Upper lobe of left lung (tissue), 6 donors: Measurements from ENCODE around the gene FHIT. TPM values are rescaled to one million over a fixed set of nuclear protein-coding genes. Genes with fewer than 3 reads are reported as not detected.

Experiments
- ATAC-seq, 2 donors: fragments of 200-7000 bp; cut with Tn5 transposase; one replicate each; pipeline ENCODE4 v1.9.1; 2022; ENCODE audit warnings: mild to moderate bottlenecking in 2 of 2, moderate library complexity in 2 of 2; ENCODE audit not compliant: low FRiP score in 2 of 2
- DNase-seq, 2 donors: peaks; one replicate each; pipeline ENCODE4 v3.0.0-alpha.2; 2019 to 2020
- H3K27ac ChIP-seq, 4 donors: fragments of 200-600 bp; sonication (generic); one replicate each; pipeline ENCODE4 v1.5.1; 2016 to 2019
- H3K27me3 ChIP-seq, 4 donors: fragments of 200-600 bp; sonication (generic); one replicate each; pipeline ENCODE4 v1.5.1; 2017 to 2019
- H3K36me3 ChIP-seq, 4 donors: fragments of 200-600 bp; sonication (generic); one replicate each; pipeline ENCODE4 v1.5.1; 2016 to 2019
- H3K4me1 ChIP-seq, 4 donors: fragments of 200-600 bp; sonication (generic); one replicate each; pipeline ENCODE4 v1.5.1; 2018 to 2019
- H3K4me3 ChIP-seq, 4 donors: fragments of 200-600 bp; sonication (generic); one replicate each; pipeline ENCODE4 v1.5.1; 2017 to 2019; ENCODE audit warnings: mild to moderate bottlenecking in 2 of 4, moderate library complexity in 1 of 4
- H3K9me3 ChIP-seq, 4 donors: fragments of 200-600 bp; sonication (generic); one replicate each; pipeline ENCODE4 v1.5.1; 2018 to 2019
- EP300 ChIP-seq, 4 donors: sonication (generic); formaldehyde crosslinking; IDR thresholded peaks; one replicate each; pipeline ENCODE4 v1.5.1; 2017; ENCODE audit warnings: antibody characterized with exemption in 4 of 4, control low read depth in 2 of 4
- POLR2A ChIP-seq, 4 donors: fragments of 450-650 bp; IDR thresholded peaks; one replicate each; pipeline ENCODE4 v1.5.1; 2016 to 2017; ENCODE audit warnings: antibody characterized with exemption in 4 of 4, mild to moderate bottlenecking in 2 of 4
- POLR2AphosphoS5 ChIP-seq, 2 donors: sonication (generic); formaldehyde crosslinking; IDR thresholded peaks; one replicate each; pipeline ENCODE4 v1.5.1; 2017; ENCODE audit warnings: antibody characterized with exemption in 2 of 2
- WGBS, 2 donors: methylation state at CpG; one replicate each; pipeline ENCODE4 v1.1.5; 2017 to 2018; 5-methylcytosine and 5-hydroxymethylcytosine counted together
- total RNA-seq, 6 donors: library from RNA; depleted of rRNA in 4 of 6; stranded (reverse); fragments of >200 nt in 4 of 6; gene quantifications; one replicate each; pipeline versions ENCODE4 v1.1.0 to v1.2.1, GENCODE V29; 2016 to 2021
- TF ChIP-seq, protein P1 (sequence below), 6 experiments: fragments of 450-650 bp in 4 of 6; fragments of 200-600 bp in 2 of 6; sonication (generic) in 2 of 6; IDR thresholded peaks; one replicate each; pipeline ENCODE4 v1.5.1; 2016 to 2019; ENCODE audit warnings: antibody characterized with exemption in 6 of 6
- donor health status: DM: no; HTN: no; CAD: no; lungs with moderate emphysema.
- donor health status: DM: no; HTN: yes; CAD: no; lungs with severe emphysema.

The FHIT gene
- total RNA-seq, 6 donors from 2014 or later: 6.8 to 56.6 (median 11.1) TPM

DNA sequence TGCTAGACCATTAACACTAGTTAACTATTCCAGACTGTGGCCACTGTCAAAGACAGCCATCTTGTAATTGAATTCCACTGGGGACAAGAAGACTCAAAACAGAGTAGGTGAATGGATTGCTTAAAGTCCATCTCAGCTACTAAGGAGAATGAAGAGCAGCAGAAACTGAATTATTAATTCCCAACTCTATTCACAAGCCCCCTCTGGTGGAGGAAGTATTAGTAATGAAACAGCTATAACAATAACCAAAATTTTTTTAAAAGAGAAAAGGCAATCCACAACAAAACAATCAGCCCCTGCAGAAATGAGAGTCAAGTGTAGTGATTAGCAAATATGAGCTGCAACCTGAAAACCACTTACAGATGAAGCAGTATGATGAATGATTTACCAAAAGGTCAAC is 302.8 kb downstream of the FHIT start:
- no peaks in the 10 kb centered on the region for H3K36me3 ChIP-seq
- H3K4me1 ChIP-seq: no peaks in the 10 kb centered on the region
- H3K27ac ChIP-seq: no peak overlapping the region
- no peaks in the 10 kb centered on the region for H3K9me3 ChIP-seq
- H3K27me3 ChIP-seq: no peaks in the 10 kb centered on the region
- ATAC-seq (no peak), DNase-seq (no peak)
- TF ChIP-seq POLR2A (IDR thresholded peaks at IDR 0.05): no peak
- TF ChIP-seq, protein P1, sequence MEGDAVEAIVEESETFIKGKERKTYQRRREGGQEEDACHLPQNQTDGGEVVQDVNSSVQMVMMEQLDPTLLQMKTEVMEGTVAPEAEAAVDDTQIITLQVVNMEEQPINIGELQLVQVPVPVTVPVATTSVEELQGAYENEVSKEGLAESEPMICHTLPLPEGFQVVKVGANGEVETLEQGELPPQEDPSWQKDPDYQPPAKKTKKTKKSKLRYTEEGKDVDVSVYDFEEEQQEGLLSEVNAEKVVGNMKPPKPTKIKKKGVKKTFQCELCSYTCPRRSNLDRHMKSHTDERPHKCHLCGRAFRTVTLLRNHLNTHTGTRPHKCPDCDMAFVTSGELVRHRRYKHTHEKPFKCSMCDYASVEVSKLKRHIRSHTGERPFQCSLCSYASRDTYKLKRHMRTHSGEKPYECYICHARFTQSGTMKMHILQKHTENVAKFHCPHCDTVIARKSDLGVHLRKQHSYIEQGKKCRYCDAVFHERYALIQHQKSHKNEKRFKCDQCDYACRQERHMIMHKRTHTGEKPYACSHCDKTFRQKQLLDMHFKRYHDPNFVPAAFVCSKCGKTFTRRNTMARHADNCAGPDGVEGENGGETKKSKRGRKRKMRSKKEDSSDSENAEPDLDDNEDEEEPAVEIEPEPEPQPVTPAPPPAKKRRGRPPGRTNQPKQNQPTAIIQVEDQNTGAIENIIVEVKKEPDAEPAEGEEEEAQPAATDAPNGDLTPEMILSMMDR (IDR thresholded peaks at IDR 0.05): peak in 2 of 6 experiments; percentile 12 to 24
- H3K4me3 ChIP-seq: no peak overlapping the region

DNA sequence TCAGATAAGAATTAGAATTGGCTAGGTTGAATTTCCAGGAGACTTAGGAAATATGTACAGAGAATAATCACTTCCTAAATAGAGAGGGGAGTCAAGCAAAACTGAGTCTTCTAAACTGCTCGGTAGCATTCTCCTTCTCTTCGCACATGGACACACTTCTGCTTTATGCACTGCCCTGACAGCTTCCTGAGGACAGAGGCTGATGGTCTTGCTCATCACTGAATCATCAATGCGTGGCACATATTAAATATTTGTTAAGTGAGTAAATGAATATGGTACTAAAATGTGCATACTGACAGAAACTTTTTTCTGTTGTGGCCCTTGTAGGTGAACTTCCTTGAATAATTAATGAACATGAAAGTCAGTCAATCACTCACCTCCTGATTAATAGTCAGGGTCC is 315.5 kb downstream of the FHIT start:
- Histone ChIP-seq H3K4me3 (no peak overlapping the region), H3K27ac (no peak overlapping the region), H3K9me3 (no peaks in the 10 kb centered on the region), H3K27me3 (no peaks in the 10 kb centered on the region), H3K4me1 (no peaks in the 10 kb centered on the region), H3K36me3 (no peaks in the 10 kb centered on the region)
- DNase-seq (no peak), ATAC-seq (no peak)
- 78 to 84% methylated on average over 3 of the region's 3 CpGs for WGBS, 2 donors
- TF ChIP-seq EP300 (IDR thresholded peaks at IDR 0.05): no peak
- TF ChIP-seq, protein P1 (IDR thresholded peaks at IDR 0.05): no peak
- no peak for TF ChIP-seq POLR2AphosphoS5 (IDR thresholded peaks at IDR 0.05)
- TF ChIP-seq POLR2A (IDR thresholded peaks at IDR 0.05): no peak

DNA sequence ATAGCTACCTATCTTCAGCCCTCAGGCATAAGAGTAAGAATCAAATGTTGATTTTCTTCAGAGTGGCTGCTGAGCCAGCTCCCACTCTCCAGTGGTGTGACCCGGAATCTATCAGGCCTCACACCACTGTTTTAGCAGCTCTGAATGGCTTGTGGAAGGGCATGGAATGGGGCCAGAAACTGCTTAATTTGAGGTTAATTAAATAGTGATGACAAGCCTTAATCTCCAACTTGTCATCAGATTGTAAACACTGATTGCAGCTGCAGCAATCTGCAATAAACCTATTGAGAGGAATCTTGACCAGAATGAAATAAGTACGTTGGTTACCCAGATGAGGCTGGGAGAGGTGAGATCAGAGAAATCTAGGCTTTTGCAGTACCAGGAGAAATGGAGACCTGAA is 317.4 kb downstream of the FHIT start:
- DNase-seq: no peak
- Histone ChIP-seq H3K36me3 (no peaks in the 10 kb centered on the region), H3K4me3 (no peak overlapping the region), H3K4me1 (no peaks in the 10 kb centered on the region), H3K27me3 (no peaks in the 10 kb centered on the region), H3K27ac (no peak overlapping the region), H3K9me3 (no peaks in the 10 kb centered on the region)
- WGBS, 2 donors: 66 to 79% methylated on average over 2 of the region's 2 CpGs
- no peak for ATAC-seq
- TF ChIP-seq EP300 (IDR thresholded peaks at IDR 0.05) (no peak), POLR2A (IDR thresholded peaks at IDR 0.05) (no peak), POLR2AphosphoS5 (IDR thresholded peaks at IDR 0.05) (no peak)
- TF ChIP-seq, protein P1 (IDR thresholded peaks at IDR 0.05): no peak

DNA sequence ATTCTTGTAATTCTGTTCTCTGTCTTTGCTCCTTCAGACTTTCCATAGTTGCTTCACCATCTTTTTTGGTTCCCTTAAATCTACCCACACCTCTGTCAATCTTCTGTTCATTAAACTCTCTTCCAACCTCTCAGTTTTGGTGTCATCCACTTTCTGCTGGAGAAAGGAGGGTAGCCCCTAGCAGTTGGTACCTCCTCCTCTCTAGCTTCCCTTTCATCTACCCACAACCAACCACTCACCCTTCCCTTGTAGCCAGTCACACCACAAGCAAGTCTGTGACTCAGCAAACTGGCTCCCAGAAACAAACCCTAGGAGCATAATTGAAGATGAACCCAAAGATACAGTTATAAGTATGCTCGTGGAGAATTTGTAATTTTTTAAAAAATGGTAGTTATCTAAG is 318.6 kb downstream of the FHIT start:
- Histone ChIP-seq H3K27ac (no peak overlapping the region), H3K36me3 (no peaks in the 10 kb centered on the region), H3K4me1 (no peaks in the 10 kb centered on the region), H3K27me3 (no peaks in the 10 kb centered on the region), H3K9me3 (no peaks in the 10 kb centered on the region), H3K4me3 (no peak overlapping the region)
- TF ChIP-seq POLR2AphosphoS5 (IDR thresholded peaks at IDR 0.05) (no peak), POLR2A (IDR thresholded peaks at IDR 0.05) (no peak)
- TF ChIP-seq, protein P1 (IDR thresholded peaks at IDR 0.05): no peak
- DNase-seq: no peak
- 67 to 74% methylated on average over 1 of the region's 1 CpG for WGBS, 2 donors
- ATAC-seq: no peak

DNA sequence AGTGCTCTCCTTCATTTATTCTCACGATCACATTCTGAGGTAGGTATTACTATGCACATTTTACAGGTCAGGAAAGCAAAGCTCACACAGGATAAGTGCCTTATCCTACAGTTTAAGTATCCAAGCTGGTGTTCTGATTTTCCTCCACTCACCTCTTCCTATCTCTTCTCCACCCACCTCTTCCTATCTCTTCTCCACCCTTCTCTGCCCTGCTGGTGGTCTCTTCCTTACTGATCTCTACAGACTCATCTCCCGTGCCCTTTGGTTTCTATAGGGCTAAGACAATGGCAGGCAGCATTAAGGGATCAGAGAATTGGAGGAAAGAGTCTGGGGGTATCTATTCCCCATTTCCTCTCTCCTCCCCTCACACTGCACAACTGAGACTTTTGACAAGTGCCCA is 319.1 kb downstream of the FHIT start:
- Histone ChIP-seq H3K4me3 (no peak overlapping the region), H3K9me3 (no peaks in the 10 kb centered on the region), H3K36me3 (no peaks in the 10 kb centered on the region), H3K4me1 (no peaks in the 10 kb centered on the region), H3K27ac (no peak overlapping the region), H3K27me3 (no peaks in the 10 kb centered on the region)
- DNase-seq: no peak
- WGBS, 2 donors: 61 to 85% methylated on average over 2 of the region's 2 CpGs
- ATAC-seq: peak in 1 of 2 donors; percentile 34
- TF ChIP-seq POLR2A (IDR thresholded peaks at IDR 0.05) (no peak), POLR2AphosphoS5 (IDR thresholded peaks at IDR 0.05) (no peak), EP300 (IDR thresholded peaks at IDR 0.05) (no peak)
- TF ChIP-seq, protein P1 (IDR thresholded peaks at IDR 0.05): no peak
